HG03196 (cell line): ENCODE results near the gene MAGEB2.
"Not testable (repeated sequence)": the region's sequence is repeated elsewhere in the genome, so short reads cannot be mapped to it uniquely, and the experiment has no call there.

Source experiments
- ATAC-seq: cut with Tn5 transposase; IDR thresholded peaks from one replicate; pipeline ENCODE4 v1.9.1; 2021; ENCODE audit not compliant: unreplicated experiment

Gene MAGEB2, protein sequence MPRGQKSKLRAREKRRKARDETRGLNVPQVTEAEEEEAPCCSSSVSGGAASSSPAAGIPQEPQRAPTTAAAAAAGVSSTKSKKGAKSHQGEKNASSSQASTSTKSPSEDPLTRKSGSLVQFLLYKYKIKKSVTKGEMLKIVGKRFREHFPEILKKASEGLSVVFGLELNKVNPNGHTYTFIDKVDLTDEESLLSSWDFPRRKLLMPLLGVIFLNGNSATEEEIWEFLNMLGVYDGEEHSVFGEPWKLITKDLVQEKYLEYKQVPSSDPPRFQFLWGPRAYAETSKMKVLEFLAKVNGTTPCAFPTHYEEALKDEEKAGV

DNA sequence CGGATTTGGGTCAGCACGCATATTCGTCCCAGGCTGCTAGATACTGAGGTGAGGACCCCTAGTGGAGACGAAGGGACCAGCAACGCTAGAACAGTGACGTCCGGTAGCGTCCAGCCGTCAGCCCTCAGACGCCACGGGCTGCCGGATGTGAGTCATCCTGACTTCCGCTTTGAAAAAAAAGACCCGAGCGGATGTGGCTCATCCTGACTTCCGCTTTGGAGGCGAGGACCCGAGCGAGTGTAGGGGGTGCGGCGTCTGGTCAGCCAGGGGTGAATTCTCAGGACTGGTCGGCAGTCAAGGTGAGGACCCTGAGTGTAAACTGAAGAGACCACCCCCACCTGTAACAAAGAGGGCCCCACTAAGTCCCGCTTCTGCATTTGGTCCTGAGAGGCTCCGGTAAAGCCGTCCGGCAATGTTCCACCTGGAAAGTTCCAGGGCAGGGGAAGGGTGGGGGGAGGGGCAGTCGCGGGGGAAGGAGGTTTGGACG is at the start of gene MAGEB2:
Gene MAGEB2 (plus strand): TSS at position 207 of the 487 bp plus-strand sequence. CDS start 3,018 bp downstream, outside the sequence.
- no peak for ATAC-seq

DNA sequence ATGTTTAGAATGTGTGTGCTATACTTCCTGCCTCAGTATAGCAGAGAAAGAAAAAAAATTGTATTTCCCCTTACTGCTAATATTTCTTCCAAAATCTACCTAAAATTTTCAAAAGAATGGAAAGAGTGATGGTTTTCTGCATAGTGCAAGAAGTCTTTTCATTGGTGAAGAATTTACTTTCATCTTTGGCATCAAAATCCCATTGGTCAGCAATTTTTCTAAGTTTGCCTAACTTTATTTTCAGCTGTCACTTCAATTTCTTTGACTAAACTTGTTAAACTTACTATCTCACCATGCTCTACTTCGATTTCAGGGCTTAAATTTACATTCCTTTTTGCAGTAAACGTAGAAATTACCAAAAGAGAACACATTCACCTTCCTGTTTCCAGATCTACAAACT is 44.5 kb upstream of the MAGEB2 start:
- ATAC-seq = no peak

DNA sequence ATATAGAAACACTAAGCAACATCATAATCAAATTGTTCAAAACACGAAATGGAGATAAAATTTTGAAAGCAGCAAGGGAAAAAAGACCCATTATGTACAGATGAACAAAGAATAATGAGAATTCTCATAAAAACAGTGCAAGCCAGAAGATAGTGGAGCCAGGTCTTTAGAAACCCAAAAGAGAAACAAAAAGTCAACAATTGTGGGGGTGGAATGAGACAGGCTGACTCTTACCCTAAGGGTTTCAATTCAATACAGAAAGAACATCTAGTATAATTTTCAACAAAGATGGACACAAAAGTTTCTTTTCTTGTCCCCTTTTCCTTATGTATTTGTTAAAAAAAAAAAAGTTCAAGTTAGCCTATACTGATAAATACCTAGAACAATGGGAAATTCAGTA is 34.0 kb upstream of the MAGEB2 start:
- no peak for ATAC-seq

DNA sequence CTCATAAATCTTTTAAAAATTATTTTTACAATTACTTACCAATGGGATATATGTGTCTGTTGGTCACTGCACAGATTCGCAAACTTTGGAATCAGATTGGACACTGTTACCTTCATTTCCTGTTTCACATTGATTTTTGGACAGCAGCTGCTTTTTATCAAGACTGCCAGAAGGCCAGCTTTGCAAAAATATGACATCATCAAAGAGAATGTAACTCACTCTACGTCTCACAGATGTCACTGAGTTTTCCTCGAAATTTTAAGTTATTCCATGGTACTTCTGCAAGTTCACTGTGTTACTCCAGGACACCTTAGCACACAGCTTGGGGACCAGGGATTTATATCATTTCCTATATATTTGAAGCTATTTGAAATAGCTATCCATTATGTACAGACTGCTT is 31.8 kb upstream of the MAGEB2 start:
- no peak for ATAC-seq

DNA sequence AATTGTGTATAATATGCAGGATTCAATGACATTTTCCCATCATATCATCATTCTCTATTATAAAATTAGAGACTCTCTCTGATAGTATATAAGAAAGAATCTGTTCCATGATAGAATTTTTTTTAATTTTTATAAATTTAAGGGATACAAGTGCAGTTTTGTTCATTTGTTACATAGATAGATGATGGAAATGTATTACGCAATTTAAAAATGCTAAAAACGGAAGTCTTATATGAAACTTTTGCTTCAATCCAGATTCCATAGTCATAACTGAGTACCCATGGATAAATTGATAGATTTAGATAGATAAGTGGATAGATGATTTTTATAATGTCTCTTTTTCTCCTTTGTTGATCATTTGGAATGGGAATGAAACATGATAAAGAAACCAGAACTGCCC is 24.9 kb upstream of the MAGEB2 start:
- ATAC-seq = no peak

DNA sequence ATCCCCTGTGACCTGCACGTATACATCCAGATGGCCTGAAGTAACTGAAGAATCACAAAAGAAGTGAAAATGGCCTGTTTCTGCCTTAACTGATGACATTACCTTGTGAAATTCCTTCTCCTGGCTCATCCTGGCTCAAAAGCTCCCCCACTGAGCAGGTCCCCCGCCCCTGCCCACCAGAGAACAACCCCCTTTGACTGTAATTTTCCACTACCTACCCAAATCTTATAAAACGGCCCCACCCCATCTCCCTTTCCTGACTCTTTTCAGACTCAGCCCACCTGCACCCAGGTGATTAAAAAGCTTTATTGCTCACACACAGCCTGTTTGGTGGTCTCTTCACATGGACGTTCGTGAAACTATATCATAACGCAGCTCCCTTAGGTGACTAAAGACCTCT is 21.5 kb upstream of the MAGEB2 start:
- not testable (repeated sequence) for ATAC-seq

DNA sequence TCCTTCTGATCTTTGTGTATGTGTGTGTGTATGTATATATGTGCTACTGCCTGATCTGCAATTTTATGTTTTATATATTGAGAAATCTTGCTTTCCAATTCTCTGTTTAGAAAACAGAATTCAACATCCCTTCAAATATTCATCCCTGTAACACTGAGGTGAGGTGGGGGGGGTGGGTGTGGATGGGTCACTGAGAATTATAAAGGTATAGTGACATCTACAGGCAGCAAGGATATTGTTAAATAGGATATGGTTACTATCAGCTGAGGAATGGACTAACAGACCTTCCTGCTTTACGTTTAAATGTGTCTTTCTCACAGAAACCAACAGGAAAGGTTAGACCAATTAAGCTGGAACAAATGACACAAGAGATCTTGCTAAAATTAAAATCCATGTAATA is 19.0 kb upstream of the MAGEB2 start:
- no peak for ATAC-seq

DNA sequence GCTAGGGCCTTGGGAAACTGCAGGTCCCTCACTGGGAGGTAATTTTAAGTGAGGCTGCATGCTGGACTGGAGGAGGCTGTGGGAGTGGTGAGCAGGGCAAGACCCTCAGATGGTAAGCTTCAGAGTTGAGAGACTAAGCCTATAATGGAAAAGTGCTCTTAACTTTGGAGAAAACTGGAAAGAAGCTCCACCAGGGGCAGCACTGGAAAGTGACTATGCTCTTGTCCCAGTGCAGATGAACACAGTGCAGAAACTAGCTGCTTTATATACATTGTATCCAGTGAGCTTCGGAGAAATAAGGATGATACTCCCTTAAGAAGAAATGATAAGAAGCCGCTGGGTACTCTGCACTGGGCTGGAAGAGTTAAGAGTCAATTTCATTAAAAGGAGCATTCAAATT is 3.2 kb upstream of the MAGEB2 start:
- no peak for ATAC-seq

DNA sequence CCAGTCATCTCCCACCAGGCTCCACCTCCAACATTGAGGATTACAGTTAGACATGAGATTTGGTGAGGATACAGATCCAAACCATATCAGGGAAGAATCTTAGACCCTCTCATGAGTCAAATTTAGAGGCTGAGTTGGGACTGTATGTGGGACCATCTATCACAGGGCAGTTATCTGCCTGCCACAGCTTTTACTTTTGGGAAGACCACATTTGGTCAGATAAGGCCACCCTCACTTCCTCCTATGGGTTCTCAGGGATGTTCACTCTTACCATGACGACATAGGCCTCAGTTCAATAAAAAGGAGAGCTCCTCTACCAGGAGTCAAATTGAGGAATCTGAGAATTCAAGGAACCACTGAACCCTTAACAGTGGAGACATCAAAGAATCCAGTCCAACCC is 2.1 kb downstream of the MAGEB2 start:
- ATAC-seq = no peak

DNA sequence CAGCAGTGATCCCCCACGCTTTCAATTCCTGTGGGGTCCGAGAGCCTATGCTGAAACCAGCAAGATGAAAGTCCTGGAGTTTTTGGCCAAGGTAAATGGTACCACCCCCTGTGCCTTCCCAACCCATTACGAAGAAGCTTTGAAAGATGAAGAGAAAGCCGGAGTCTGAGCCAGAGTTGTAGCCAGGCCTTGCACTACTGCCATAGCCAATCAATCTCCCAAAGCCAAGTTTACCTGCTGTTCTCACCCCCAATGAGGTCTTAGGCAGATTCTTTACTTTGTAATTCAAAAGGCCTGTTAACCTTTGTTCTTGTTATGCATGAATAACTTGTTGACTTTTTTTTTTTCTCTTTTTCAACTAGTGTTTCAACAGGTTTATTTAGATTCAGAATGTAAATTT is 4.0 kb downstream of the MAGEB2 start:
- ATAC-seq = no peak

DNA sequence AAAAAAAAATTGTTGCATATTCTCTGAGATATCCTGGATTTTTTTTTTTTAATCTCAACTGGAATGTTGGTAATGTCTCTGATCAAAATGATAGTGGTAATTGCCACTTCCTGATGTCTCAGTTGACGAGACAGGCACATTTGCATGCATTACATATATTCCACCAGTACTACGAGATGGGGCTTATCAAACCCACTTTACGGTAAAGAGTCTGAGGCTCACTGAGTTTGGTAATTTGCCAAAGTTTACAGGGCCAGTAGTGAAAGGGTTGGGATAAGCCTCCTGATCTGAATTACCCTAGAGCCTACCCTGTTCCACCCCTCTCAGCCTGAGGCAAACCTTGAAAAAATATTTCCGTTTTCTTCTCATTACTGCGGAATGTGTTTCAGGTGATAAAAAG is 5.3 kb downstream of the MAGEB2 start:
- ATAC-seq = no peak

DNA sequence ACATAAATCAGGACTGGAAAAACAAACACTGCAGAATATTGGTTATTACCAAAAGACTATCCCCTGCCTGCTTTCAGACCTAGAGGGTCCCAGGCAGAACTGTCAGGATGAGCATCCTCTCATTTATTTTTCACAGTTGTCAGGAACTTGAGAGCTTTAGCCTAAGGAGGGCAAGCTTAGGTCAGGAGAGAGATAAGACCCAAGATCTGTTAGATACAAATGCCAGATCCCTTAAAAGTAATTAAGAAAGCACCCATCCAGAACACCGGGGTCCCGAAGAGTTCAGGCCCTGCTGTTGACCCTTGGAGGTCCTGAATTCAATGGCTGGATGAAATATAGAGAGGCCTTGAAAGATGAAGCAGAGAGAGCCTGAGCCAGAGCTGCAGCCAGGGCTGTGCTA is 9.2 kb downstream of the MAGEB2 start:
- no peak for ATAC-seq

DNA sequence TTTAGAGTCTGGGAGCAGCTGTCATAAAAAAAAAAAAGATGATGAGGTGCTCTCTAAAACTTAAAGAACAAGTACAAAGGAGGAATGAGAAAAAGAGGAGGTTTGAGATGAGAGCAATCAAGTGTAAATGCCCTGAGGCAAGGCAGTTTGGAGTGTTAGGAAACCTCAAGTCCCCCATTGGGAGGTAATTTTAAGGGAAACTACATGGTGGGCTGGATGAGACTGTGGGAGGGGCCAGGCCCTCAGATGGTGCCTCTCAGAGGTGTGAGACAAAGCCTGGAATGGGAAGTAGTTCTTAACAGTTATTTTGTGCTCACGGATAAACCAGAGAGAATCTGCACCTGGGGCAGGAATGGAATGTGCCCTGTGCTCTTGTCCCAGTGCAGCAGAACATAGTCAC is 13.2 kb downstream of the MAGEB2 start:
- no peak for ATAC-seq

DNA sequence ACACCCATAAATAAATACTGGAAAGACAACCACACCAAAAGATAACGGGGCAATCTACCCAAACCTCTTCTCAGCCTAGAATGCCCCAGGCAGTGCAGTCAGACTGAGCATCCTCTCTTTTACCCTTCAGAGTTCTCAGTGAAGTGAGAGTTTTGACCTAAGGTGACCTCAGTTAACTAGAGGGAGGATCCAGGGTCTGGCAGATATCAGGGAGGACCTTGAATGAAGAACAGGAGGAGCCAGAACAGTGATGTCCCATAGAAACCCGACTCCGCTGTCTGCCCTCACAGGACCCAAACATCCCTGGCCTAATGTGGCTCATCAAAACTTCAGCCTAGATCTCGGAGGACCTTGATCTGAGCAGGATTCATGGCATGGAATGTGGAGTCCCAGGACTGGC is 15.0 kb downstream of the MAGEB2 start, which contains the start of gene MAGEB3:
Gene MAGEB3 (plus strand): TSS at position 263 of the 400 bp plus-strand sequence. CDS start 5,268 bp downstream, outside the sequence.
- no peak for ATAC-seq

DNA sequence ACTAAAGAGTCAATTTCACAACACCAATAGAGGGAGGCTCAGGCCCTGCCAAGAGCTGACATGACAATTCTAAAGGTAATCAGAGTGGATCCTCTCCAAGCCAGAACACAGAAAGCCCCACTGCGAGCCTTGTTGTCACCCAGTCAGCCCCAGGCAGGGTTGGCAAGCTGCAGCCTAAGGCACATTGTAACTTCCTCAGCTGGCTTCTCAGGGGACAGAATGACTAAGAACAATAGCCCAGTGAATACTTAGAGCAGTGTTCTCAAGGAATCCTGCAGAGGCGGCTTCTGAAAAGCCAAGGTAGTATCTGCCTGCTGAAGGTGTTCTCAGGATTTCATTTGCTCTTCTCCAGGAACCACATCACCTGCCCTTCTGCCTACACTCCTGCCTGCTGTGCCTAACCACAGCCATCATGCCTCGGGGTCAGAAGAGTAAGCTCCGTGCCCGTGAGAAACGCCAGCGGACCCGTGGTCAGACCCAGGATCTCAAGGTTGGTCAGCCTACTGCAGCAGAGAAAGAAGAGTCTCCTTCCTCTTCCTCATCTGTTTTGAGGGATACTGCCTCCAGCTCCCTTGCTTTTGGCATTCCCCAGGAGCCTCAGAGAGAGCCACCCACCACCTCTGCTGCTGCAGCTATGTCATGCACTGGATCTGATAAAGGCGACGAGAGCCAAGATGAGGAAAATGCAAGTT is 26.5 kb downstream of the MAGEB2 start, which contains the start of gene MAGEB4:
Gene MAGEB4 (plus strand): TSS at position 277 of the 692 bp plus-strand sequence. CDS start 136 bp downstream, at position 413.
- ATAC-seq = no peak

DNA sequence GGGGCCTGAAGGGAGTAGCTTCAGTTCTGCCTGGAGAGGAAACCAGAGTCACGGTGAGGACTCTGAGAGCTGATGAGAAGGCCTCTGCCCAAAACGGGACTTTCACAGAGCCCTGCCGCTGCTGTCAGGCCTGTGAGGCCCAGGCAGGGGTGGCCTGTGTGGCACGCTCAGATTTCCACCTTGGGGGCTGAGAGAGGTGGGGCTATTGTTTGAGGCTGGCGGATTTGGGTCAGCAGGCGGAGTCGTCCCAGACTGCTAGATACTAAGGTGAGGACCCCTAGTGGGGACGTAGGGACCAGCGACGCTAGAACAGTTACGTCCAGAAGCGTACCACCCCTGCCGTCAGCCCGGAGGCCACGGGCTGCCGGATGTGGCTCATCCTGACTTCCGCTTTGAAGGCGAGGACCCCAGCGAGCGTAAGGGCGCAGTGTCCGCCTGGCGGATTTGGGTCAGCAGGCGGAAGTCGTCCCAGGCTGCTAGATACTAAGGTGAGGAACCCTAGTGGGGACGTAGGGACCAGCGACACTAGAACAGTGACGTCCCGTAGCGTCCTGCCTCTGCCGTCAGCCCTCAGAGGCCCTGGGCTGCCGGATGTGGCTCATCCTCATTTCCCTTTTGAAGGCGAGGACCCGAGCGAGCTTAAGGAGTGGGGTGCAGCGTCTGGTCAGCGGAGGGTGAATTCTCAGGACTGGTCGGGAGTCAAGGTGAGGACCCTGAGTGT is 31.6 kb downstream of the MAGEB2 start, which contains the start of gene MAGEB1:
Gene MAGEB1 (plus strand): TSS at position 378 of the 721 bp plus-strand sequence. CDS start 3,348 bp downstream, outside the sequence.
- ATAC-seq = no peak

DNA sequence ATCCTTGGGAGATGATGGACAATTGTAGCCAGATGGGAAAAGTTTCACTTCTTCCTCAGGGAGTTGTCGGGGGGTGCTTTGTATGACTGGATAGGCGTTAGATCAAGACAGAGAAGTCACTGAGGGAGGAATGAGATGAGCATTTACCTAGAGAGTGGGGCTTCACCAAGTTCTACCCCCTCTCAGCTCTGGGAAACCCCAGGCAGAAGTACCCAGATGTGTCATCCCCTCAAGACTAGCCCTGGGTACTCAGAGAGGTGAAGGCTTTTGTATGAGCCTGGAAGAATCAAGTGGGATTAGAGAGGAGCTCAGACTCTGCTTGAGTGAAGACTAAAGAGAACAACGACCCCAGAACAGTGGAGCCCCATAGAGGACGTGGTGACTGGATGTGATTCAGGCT is 33.5 kb downstream of the MAGEB2 start:
- no peak for ATAC-seq

DNA sequence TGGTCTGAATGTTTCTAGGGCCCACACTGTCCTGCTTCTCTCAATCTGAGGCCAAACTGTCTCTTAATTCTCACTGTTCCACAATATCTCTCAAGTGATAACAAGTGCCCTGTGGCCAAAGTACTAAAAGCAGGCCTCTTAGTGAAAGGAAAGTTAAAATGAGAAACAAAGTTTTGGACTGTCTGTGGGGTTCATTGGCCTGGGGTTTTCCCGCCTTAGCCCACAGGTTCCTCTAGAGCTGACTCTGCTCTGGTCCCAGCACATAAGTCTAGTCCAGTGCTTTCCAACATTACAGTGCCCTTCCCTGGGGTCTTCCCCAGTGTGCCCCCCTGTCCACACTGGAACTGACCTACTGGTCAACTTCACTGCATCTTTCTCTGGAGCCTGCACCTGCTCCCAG is 37.9 kb downstream of the MAGEB2 start:
- ATAC-seq = no peak

DNA sequence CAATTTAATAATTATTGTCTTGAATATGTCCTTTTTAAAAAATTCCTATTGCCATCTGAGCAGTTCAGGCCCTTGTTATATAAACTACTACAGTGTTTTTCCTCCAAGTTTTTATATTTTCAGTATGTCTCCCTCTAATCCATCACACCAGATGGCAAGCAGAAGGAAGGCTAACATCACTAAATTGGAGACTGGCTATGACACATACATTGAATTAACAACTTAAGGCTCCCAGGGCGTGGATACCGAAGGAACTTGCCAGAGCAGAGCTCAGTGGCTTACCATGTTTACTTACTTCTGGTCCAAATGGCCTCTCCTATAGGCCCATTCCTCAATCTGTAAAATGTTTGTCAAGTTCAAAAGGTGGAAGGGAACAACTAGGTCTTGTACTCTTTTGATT is 44.6 kb downstream of the MAGEB2 start:
- ATAC-seq = no peak

DNA sequence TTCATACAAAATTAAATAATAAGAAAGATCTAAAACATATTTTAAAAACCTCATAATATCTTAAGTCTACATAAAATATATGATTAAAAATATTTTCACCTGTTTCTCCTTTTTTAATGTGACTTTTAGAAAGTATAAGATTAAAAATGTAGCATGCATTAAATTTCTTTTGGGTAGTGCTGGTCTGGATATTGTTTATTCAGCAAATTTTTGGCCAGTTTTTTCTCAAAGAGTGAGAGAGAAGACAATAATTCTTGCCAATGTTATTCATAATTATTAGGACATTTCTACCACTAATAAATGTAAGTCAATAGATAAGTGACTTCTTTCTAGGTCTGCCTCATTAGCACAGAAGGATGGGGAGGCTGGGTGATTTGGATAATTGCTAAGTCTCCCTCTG is 45.6 kb downstream of the MAGEB2 start:
- no peak for ATAC-seq

DNA sequence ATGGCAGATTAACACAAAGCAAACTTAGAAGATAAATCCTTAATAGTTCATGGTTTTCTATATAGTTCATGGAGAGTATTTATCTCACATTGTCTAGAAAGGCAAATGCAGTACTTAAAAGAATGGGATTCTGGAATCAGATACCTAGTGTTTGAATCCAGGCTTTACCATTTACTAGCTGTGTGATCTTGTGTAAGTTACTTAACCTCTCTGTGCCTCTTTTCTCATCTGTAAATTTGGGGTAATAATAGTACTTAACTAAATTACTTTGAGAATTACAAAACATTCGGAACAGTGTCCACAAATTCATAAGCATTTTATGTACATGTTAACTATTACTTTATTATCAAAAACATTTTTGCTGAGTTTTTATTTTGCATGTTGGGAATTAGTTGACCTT is 47.4 kb downstream of the MAGEB2 start:
- ATAC-seq = no peak
